HG03571 (cell line): ENCODE data around the gene EFNA2.

Experiments
- ATAC-seq: cut with Tn5 transposase; IDR thresholded peaks from one replicate; pipeline ENCODE4 v1.9.1; 2021; ENCODE audit not compliant: unreplicated experiment

The EFNA2 gene

DNA sequence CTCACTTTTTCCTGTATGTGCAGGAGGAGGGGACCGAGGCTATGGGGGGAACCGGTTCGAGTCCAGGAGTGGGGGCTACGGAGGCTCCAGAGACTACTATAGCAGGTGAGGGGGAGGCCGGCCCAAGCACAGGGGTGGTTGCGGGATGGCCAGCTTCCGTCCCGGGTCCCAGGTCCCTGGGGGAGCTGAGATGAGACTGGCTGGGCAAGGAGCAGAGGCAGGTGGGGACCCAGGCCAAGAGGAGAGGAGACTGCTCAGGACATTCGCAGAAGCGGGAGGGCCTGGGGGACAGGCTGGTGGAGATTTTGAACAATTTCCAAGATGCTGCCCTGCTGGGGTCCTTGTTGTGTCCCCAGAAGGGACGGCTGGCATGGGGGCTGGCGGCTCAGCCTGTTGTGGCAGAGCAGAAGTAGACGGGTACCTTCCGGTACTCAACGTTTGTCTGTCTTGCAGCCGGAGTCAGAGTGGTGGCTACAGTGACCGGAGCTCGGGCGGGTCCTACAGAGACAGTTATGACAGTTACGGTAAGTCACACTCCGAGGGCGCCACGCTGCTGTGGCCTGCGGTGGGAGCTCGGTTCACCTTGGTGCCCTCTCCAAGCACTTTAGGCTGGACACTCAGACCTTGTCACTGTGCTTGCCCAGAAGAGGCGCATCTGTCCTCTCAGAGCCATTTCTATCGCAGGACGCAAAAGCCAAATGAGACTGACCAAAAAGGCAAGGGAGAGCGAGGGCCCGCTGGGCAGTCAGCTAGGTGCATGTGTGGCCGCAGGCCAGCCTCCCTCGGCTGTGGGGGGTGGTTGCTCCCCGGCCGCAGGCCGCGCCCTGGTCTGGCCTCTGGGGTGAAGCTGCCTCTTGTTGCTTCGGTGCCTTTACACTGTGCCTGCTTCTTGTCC lies 13.9 kb upstream of the EFNA2 start:
- ATAC-seq, result no peak

DNA sequence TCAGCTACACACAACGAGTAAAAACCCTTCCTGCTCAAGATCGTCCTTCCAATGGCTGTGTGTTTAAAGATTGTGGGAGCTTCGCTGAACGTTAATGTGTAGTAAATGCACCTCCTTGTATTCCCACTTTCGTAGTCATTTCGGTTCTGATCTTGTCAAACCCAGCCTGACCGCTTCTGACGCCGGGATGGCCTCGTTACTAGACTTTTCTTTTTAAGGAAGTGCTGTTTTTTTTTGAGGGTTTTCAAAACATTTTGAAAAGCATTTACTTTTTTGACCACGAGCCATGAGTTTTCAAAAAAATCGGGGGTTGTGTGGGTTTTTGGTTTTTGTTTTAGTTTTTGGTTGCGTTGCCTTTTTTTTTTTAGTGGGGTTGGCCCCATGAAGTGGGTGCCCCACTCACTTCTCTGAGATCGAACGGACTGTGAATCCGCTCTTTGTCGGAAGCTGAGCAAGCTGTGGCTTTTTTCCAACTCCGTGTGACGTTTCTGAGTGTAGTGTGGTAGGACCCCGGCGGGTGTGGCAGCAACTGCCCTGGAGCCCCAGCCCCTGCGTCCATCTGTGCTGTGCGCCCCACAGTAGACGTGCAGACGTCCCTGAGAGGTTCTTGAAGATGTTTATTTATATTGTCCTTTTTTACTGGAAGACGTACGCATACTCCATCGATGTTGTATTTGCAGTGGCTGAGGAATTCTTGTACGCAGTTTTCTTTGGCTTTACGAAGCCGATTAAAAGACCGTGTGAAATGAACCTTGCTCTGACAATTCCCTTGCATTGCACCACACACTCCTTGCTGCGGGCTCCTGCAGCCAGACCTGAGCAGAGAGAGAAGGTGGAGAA lies 13.0 kb upstream of the EFNA2 start:
- no peak for ATAC-seq

GRCh38 chr19:1273263-1274041 lies 12.2 kb upstream of the EFNA2 start:
- no peak for ATAC-seq

DNA sequence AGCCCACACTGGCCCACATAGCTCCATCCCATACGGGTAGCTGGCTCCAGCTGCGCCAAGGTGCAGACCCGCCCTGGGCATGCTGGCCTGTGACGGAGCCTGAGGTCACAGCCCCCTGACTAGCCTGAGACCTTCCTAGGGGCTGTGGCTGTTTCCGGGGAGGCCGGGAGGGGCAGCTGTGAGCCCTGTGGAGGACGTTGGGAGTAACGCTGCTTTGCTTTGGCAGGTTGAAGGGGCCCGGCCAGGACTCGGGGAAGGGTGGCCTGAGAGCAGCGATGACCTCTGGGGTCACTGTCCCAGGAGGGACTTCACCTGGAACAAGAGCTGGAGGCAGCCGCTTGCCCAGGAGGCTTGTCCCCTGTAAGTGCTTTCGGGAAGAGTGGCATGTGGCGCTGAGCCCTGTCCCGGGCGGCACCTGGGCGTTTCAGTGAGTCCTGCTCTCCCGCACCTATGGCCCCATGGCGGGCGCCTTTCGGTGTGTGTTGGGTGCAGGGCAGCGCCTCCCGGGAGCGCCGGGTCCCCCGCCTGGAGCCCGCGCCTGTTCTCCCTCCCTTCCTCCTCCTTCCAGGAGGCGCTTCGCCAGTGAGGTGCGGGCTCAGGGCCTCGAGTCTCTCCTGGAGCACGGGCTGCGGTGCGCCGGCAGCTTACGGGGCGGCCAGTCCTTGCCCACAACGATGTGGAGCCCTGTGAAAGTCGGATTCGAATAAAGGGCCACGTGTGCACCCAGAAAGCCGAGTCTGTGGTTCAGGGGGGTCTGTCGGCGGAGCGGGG lies 11.4 kb upstream of the EFNA2 start:
- no peak for ATAC-seq

- peak; percentile 2 for ATAC-seq
These were observed 10.8 kb upstream of the EFNA2 start for GRCh38 chr19:1274852-1275259.

- peak; percentile 63 for ATAC-seq
These were observed 10.3 kb upstream of the EFNA2 start, which contains the start of gene FAM174C for GRCh38 chr19:1275260-1275975. FAM174C (plus strand) TSS chr19:1275530; CDS start chr19:1275550, 20 bp downstream.

DNA sequence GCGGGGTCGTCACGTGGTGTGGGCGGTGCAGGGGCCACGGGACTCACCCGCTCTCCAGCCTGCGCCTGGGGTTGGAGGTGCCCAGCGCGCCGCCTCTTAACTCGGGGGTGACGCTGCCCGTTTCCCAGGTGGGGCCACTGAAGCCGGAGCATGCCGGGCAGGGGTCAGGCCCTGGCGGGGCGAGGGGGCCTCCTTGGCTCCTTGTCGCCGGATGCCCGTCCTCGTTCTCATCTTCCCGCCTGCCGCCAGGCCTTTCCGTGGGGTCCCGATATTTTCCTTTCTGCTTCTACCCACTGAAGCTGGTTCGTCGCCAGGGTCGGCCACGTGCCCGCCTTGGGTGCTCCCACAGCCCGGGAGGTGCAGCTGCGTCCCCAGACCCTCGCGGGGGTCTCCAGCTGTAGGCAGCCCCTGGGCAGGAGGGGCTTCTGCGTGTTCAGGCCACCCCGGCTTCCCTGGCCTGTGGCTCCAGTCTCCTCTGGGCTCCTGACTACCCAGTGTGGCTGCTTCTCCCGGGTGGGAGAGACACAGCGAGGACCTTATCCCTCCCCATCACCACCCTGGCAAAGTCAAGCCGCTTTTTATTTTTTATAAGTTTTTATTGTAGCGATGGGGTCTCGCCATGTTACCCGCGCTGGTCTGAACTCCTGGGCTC lies 9.6 kb upstream of the EFNA2 start:
- ATAC-seq, result no peak

GRCh38 chr19:1276628-1277022 lies 9.0 kb upstream of the EFNA2 start:
- ATAC-seq, result no peak

- ATAC-seq, result no peak
These were observed 8.6 kb upstream of the EFNA2 start for GRCh38 chr19:1277061-1277460.

GRCh38 chr19:1278074-1278473 lies 7.6 kb upstream of the EFNA2 start:
- ATAC-seq, result no peak

DNA sequence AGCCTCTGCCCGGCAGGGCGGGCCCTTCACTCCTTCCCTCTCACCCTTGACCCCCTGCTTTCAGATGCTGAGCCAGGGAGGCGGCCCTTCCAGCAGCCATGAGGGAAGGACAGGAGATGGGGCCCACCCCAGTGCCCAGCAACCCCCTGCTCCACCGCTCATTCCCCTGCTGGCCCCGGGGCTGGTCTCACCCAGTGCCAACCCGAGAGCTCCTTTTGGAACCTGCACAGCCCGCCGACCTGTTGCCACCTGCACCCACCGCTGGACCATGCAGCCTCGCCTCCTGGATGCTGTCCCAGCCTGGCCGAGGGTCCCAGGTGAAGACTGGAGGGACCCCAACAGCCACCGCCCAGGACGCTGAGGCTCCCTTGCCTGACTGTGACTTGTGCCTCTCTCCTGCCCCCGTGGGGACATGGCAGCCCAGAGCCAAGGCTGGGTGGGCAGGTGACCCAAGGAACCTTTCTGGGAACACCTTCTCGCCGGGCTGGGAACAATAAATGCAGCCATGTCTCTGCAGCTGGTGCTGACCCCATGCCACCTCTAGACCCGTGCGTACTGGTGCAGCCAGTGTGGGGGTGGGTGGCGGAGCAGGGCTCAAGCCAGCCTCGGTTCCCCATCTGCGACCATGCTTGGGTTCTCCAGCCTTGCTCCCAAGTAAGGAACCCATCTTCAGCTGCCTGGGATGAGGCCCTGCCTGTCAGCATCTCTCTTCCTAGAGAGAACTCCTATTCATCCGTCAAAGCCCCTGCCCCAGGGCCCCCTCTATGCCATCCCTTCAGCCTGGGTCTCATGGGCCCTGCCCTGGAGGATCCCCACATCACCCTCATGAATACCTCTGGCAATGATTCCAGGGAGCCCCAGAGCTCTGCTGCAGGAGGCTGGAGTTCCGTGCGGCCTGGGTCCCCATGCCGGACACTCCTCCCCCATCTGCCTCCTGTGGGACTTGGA lies 6.7 kb upstream of the EFNA2 start:
- no peak for ATAC-seq

- ATAC-seq, result no peak
These were observed 5.8 kb upstream of the EFNA2 start for GRCh38 chr19:1279782-1280341.

- ATAC-seq, result no peak
These were observed 4.8 kb upstream of the EFNA2 start for GRCh38 chr19:1280636-1281568.

DNA sequence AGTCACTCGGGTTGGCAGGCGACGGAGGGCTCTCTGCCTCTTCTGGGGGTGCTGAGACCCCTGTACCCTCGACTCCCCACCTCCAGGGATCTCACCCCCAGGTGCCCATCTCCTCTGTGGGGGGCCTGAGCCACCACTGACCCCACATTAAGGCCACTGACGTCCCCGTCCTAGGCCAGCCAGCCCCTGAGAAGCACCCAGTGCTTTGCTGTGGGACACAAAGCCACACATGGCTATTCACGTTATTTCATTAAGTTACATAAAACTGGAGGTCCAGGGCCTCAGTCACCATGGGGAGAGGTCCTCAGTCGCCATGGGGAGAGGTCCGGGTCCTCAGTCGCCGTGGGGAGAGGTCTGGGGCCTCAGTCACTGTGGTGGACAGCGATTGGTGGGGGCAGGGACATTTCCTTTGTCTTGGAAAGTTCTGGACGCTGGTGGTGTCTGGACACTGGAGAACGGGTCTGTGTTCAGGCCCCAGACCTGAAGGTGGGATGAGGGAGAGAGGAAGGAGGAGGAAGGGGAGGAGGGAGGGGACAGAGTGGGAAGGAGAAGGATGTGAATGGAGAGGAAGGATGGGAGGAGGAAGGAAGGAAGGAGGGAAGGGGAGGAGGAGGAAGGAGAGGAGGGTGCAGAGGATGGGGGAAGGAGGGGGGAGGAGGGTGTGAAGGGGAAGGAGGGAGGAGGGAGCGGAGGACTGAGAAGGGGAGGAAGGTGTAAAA lies 3.9 kb upstream of the EFNA2 start:
- ATAC-seq, result no peak

DNA sequence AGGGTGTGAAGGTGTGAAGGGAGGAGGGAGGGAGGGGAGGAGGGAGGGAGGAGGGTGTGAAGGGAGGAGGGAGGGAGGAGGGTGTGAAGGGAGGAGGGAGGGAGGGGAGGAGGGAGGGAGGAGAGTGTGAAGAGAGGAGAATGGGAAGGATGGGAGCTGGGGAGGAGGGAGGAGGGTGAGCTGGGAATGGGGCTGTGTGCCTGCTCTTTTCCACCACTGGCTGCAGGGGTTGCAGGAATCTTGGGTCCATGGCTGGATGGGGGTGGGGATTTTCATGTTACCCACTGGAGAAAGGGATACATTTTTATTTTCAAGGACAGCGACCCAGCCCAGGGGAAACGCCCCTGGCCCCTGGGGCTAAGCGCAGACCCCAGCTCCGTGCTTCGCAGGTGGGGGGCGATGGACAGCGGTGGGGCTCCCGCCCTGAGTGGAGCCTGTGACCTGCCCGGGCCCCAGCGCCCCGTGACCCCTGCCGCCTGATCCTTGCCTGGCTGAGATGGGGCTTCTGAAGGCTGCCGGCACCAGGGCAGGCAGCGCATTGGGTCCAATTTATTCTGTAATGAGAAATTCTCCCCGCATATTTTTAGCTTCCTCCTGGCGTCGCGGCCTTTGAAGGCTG lies 3.0 kb upstream of the EFNA2 start:
- no peak for ATAC-seq
